ENCODE measurements around the gene PAK1IP1.
A peak's percentile ranks its signal among the peaks of the same experiment; 100 is the strongest.
"Not testable (repeated sequence)": the region's sequence is repeated elsewhere in the genome, so short reads cannot be mapped to it uniquely, and the experiment has no call there.

Gene PAK1IP1

GRCh38 chr6:10743515-10743914 lies 48.7 kb downstream of the PAK1IP1 start:
- no peak for DNase-seq

- DNase-seq, result no peak
Observed at GRCh38 chr6:10745116-10745515, 50.3 kb downstream of the PAK1IP1 start.

GRCh38 chr6:10746915-10747250 lies 52.1 kb downstream of the PAK1IP1 start:
- DNase-seq, result no peak

- peak; percentile 78 to 99 (median 96) for DNase-seq
Observed at GRCh38 chr6:10747251-10747972, 52.6 kb downstream of the PAK1IP1 start, which contains the start of gene TMEM14B. TMEM14B (plus strand) TSS chr6:10747805; CDS start chr6:10749246, 1,441 bp downstream.

- no peak for DNase-seq
Observed at GRCh38 chr6:10749734-10750133, 55.0 kb downstream of the PAK1IP1 start.

GRCh38 chr6:10750568-10750967 lies 55.8 kb downstream of the PAK1IP1 start:
- not testable (repeated sequence) for DNase-seq

- not testable (repeated sequence) for DNase-seq
Observed at GRCh38 chr6:10751757-10752156, 57.0 kb downstream of the PAK1IP1 start.

- no peak for DNase-seq
Observed at GRCh38 chr6:10756085-10756484, 61.3 kb downstream of the PAK1IP1 start.
